H9 (cell line): ENCODE results near the gene SENP7. TPM values are rescaled to one million over a fixed set of nuclear protein-coding genes. Genes with fewer than 3 reads are reported as not detected.

Source experiments
- DNase-seq: peaks from one replicate; pipeline ENCODE4 v3.0.0-alpha.2; 2017
- H2AFZ ChIP-seq: one replicate; pipeline ENCODE4 v1.6.1; 2013; ENCODE audit warnings: mild to moderate bottlenecking, low read length, control low read depth, moderate library complexity
- H2AK5ac ChIP-seq: 2 replicates; pipeline ENCODE4 v1.6.1; 2013; ENCODE audit warnings: low read length, control low read depth, mixed read lengths; ENCODE audit not compliant: insufficient read length
- H2BK120ac ChIP-seq: one replicate; pipeline ENCODE4 v1.6.1; 2013; ENCODE audit warnings: low read depth, mild to moderate bottlenecking, low read length, control low read depth, inconsistent platforms; ENCODE audit not compliant: poor library complexity, severe bottlenecking
- H2BK12ac ChIP-seq: 2 replicates; pipeline ENCODE4 v1.6.1; 2013; ENCODE audit warnings: low read length, control low read depth, mixed read lengths, low read depth; ENCODE audit not compliant: insufficient read length
- H2BK15ac ChIP-seq: 2 replicates; pipeline ENCODE4 v1.6.1; 2013; ENCODE audit warnings: low read depth, low read length, control low read depth
- H2BK20ac ChIP-seq: one replicate; pipeline ENCODE4 v1.6.1; 2013; ENCODE audit warnings: low read depth, mild to moderate bottlenecking, low read length, control low read depth, inconsistent platforms; ENCODE audit not compliant: poor library complexity, severe bottlenecking
- H2BK5ac ChIP-seq: 2 replicates; pipeline ENCODE4 v1.6.1; 2013; ENCODE audit warnings: low read length, control low read depth, mixed read lengths; ENCODE audit not compliant: insufficient read length
- H3K14ac ChIP-seq: 2 replicates; pipeline ENCODE4 v1.6.1; 2013; ENCODE audit warnings: low read length, control low read depth; ENCODE audit not compliant: insufficient read depth
- H3K18ac ChIP-seq: 2 replicates; pipeline ENCODE4 v1.6.1; 2013; ENCODE audit warnings: low read depth, mild to moderate bottlenecking, mixed read lengths, low read length, control low read depth; ENCODE audit not compliant: insufficient read length
- H3K23ac ChIP-seq: 2 replicates; pipeline ENCODE4 v1.6.1; 2013; ENCODE audit warnings: low read length, control low read depth, mixed read lengths, low read depth; ENCODE audit not compliant: insufficient read length
- H3K23me2 ChIP-seq: 2 replicates; pipeline ENCODE4 v1.6.1; 2013; ENCODE audit warnings: low read depth, mild to moderate bottlenecking, mixed read lengths, low read length, control low read depth; ENCODE audit not compliant: insufficient read length, poor library complexity, severe bottlenecking
- H3K27ac ChIP-seq: 2 replicates; pipeline ENCODE4 v1.5.1; 2013; ENCODE audit warnings: low read length, control low read depth, mixed read lengths, low read depth; ENCODE audit not compliant: insufficient read length
- H3K27me3 ChIP-seq: 2 replicates; pipeline ENCODE4 v1.6.1; 2013; ENCODE audit warnings: low read length, control low read depth, inconsistent platforms; ENCODE audit not compliant: insufficient read depth
- H3K4ac ChIP-seq: 2 replicates; pipeline ENCODE4 v1.6.1; 2013; ENCODE audit warnings: low read depth, mild to moderate bottlenecking, control low read depth, inconsistent platforms, low read length, moderate library complexity
- H3K4me1 ChIP-seq: 2 replicates; pipeline ENCODE4 v1.6.1; 2013; ENCODE audit warnings: low read length, control low read depth, inconsistent platforms; ENCODE audit not compliant: insufficient read depth
- H3K4me2 ChIP-seq: 2 replicates; pipeline ENCODE4 v1.6.1; 2013; ENCODE audit warnings: low read length, control low read depth, mixed read lengths; ENCODE audit not compliant: insufficient read length, insufficient read depth
- H3K56ac ChIP-seq: 2 replicates; pipeline ENCODE4 v1.6.1; 2013; ENCODE audit warnings: low read depth, mild to moderate bottlenecking, mixed read lengths, low read length, control low read depth; ENCODE audit not compliant: insufficient read length
- H3K79me1 ChIP-seq: 2 replicates; pipeline ENCODE4 v1.6.1; 2013; ENCODE audit warnings: low read depth, mild to moderate bottlenecking, moderate library complexity, low read length, control low read depth, inconsistent platforms; ENCODE audit not compliant: insufficient read depth, poor library complexity, severe bottlenecking
- H3K79me2 ChIP-seq: 2 replicates; pipeline ENCODE4 v1.6.1; 2013; ENCODE audit warnings: low read length, control low read depth, inconsistent platforms; ENCODE audit not compliant: insufficient read depth
- H3K9ac ChIP-seq: 2 replicates; pipeline ENCODE4 v1.6.1; 2013; ENCODE audit warnings: low read length, control low read depth, mixed read lengths; ENCODE audit not compliant: insufficient read length; ENCODE audit errors: extremely low read depth
- H3K9me3 ChIP-seq: one replicate; pipeline ENCODE4 v1.6.1; 2013; ENCODE audit warnings: low read depth, low read length, inconsistent platforms; ENCODE audit not compliant: control insufficient read depth
- H3T11ph ChIP-seq: one replicate; pipeline ENCODE4 v1.6.1; 2013; ENCODE audit warnings: mild to moderate bottlenecking, low read length, control low read depth, inconsistent platforms
- H4K20me1 ChIP-seq: one replicate; pipeline ENCODE4 v1.6.1; 2013; ENCODE audit not compliant: control insufficient read depth, insufficient read length, insufficient read depth
- H4K5ac ChIP-seq: 2 replicates; pipeline ENCODE4 v1.6.1; 2013; ENCODE audit warnings: low read depth, mild to moderate bottlenecking, mixed read lengths, low read length, control low read depth; ENCODE audit not compliant: insufficient read length
- H4K8ac ChIP-seq: replicated peaks from 2 replicates; pipeline ENCODE4 v1.6.1; 2013; ENCODE audit warnings: low read length, control low read depth, mixed read lengths, low read depth; ENCODE audit not compliant: insufficient read length
- H4K91ac ChIP-seq: 2 replicates; pipeline ENCODE4 v1.6.1; 2013; ENCODE audit warnings: low read depth, mild to moderate bottlenecking, moderate library complexity, mixed read lengths, low read length, control low read depth; ENCODE audit not compliant: insufficient read length
- H3K27ac Mint-ChIP-seq, 3 experiments: 2 replicates in 2 of 3; 3 replicates in 1 of 3; pipeline ENCODE4 v1.8.0; 2020 to 2021; ENCODE audit warnings: mixed read lengths in 3 of 3, mild to moderate bottlenecking in 1 of 3, moderate library complexity in 1 of 3
- H3K27me3 Mint-ChIP-seq: 2 replicates; pipeline ENCODE4 v1.8.0; 2021; ENCODE audit warnings: low read depth, mild to moderate bottlenecking, moderate library complexity, mixed read lengths
- H3K36me3 Mint-ChIP-seq, 3 experiments: 2 replicates in 2 of 3; 3 replicates in 1 of 3; pipeline ENCODE4 v1.8.0; 2020 to 2021; ENCODE audit warnings: low read depth in 3 of 3, mixed read lengths in 3 of 3; ENCODE audit not compliant: insufficient read depth in 1 of 3
- H3K4me1 Mint-ChIP-seq, 2 experiments: 2 replicates each; pipeline ENCODE4 v1.8.0; 2020; ENCODE audit warnings: mixed read lengths in 2 of 2
- H3K4me3 Mint-ChIP-seq, 2 experiments: 2 replicates in 1 of 2; 3 replicates in 1 of 2; pipeline ENCODE4 v1.8.0; 2020 to 2021; ENCODE audit warnings: mild to moderate bottlenecking in 2 of 2, mixed read lengths in 2 of 2, moderate library complexity in 1 of 2
- H3K9me3 Mint-ChIP-seq, 2 experiments: 2 replicates in 1 of 2; 3 replicates in 1 of 2; pipeline ENCODE4 v1.8.0; 2020; ENCODE audit warnings: mild to moderate bottlenecking in 2 of 2, mixed read lengths in 2 of 2, moderate library complexity in 1 of 2
- WGBS: extraction: QIAGEN DNeasy Blood & Tissue Kit; methylation state at CpG from one replicate; pipeline ENCODE4 v1.1.7; 2013; ENCODE audit warnings: missing lambda C conversion rate, low lambda C conversion rate, mixed read lengths; ENCODE audit not compliant: insufficient read length; ENCODE audit errors: extremely low coverage; 5-methylcytosine and 5-hydroxymethylcytosine counted together
- total RNA-seq: library from RNA; stranded (reverse); gene quantifications from 2 replicates; pipeline ENCODE4 v1.2.1, GENCODE V29; 2021
- TF ChIP-seq, protein P1 (sequence below): fragments of 200-600 bp; sonication (generic); conservative IDR thresholded peaks from 3 replicates; pipeline ENCODE4 v1.8.0; 2021; ENCODE audit warnings: antibody characterized with exemption, mild to moderate bottlenecking

SENP7 gene
- total RNA-seq, 1 experiment from 2014 or later = 8.4 TPM

DNA sequence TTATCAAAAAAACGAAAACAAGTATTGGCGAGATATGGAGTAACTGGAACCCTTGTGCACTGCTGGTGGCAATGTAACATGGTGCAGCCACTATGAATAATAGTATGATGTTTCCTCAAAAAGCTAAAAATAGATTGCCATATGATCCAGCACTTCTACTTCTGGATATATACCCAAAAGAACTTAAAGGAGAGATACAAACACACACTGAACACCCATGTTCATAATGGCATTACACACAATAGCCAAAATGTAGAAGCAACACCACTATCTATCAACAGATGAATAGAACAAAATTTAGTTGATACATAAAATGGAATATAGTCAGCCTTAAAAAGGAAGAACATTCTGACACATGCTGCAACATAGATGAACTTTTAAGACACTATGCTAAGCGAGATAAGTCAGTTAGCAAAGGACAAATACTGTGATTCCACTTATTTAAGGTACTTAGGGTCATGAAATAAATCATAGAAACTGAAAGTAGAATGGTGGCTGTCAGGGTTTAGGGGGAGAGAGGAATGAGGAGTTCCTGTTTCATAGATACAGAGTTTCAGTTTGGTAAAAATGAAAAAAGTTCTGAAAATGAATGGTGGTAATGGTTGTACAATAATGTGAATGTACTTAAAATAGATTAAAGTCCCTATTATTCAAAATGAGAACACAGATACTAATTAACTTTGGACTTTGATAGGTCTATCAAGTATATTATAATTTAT is 133.2 kb downstream of the SENP7 start:
- Histone ChIP-seq H2AFZ (no peak overlapping the region), H3K23ac (no peak overlapping the region), H3K56ac (no peak overlapping the region), H2BK12ac (no peak overlapping the region), H2BK5ac (no peak overlapping the region), H3K14ac (no peak overlapping the region), H4K91ac (no peak overlapping the region), H3K9me3 (no peaks in the 10 kb centered on the region), H3K79me2 (no peaks in the 10 kb centered on the region), H4K20me1 (no peaks in the 10 kb centered on the region), H3K4ac (no peak overlapping the region), H3K9ac (no peak overlapping the region), H2AK5ac (no peak overlapping the region), H3K4me1 (no peaks in the 10 kb centered on the region; the same call in 1 of the 2 replicates), H4K8ac (no peak overlapping the region), H2BK20ac (no peak overlapping the region), H3K27me3 (no peaks in the 10 kb centered on the region), H3T11ph (no peak overlapping the region), H3K23me2 (no peaks in the 10 kb centered on the region), H2BK15ac (no peak overlapping the region), H3K4me2 (no peak overlapping the region), H4K5ac (no peak overlapping the region), H3K79me1 (no peaks in the 10 kb centered on the region), H3K18ac (no peak overlapping the region), H3K27ac (no peak overlapping the region), H2BK120ac (no peak overlapping the region)
- H3K9me3 Mint-ChIP-seq = peaks cover 0 to 3% of the 10 kb centered on the region in 2 experiments; a peak in 2 of 5 replicates
- peaks cover 0 to 2% (median 0%) of the 10 kb centered on the region in 3 experiments; a peak in 1 of 7 replicates for H3K36me3 Mint-ChIP-seq
- DNase-seq = no peak
- no peak overlapping the region for H3K27ac Mint-ChIP-seq
- H3K4me3 Mint-ChIP-seq = no peak overlapping the region
- H3K27me3 Mint-ChIP-seq = no peaks in the 10 kb centered on the region
- TF ChIP-seq, protein P1, sequence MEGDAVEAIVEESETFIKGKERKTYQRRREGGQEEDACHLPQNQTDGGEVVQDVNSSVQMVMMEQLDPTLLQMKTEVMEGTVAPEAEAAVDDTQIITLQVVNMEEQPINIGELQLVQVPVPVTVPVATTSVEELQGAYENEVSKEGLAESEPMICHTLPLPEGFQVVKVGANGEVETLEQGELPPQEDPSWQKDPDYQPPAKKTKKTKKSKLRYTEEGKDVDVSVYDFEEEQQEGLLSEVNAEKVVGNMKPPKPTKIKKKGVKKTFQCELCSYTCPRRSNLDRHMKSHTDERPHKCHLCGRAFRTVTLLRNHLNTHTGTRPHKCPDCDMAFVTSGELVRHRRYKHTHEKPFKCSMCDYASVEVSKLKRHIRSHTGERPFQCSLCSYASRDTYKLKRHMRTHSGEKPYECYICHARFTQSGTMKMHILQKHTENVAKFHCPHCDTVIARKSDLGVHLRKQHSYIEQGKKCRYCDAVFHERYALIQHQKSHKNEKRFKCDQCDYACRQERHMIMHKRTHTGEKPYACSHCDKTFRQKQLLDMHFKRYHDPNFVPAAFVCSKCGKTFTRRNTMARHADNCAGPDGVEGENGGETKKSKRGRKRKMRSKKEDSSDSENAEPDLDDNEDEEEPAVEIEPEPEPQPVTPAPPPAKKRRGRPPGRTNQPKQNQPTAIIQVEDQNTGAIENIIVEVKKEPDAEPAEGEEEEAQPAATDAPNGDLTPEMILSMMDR = no peak
- no CpG with 5 or more reads among the region's 3 CpGs for WGBS
- H3K4me1 Mint-ChIP-seq = peaks cover 0 to 7% of the 10 kb centered on the region in 2 experiments; a peak in 1 of 4 replicates
